GM18498 (cell line): ENCODE data around the gene CEMIP.
A peak's percentile ranks its signal among the peaks of the same experiment; 100 is the strongest.
"Not testable (repeated sequence)": the region's sequence is repeated elsewhere in the genome, so short reads cannot be mapped to it uniquely, and the experiment has no call there.

Source experiments
- ATAC-seq: cut with Tn5 transposase; IDR thresholded peaks from one replicate; pipeline ENCODE4 v1.9.1; 2021; ENCODE audit warnings: mild to moderate bottlenecking, moderate library complexity; ENCODE audit not compliant: unreplicated experiment

Gene CEMIP

GRCh38 chr15:80946576-80946975 is 167.4 kb downstream of the CEMIP start:
- no peak for ATAC-seq

- no peak for ATAC-seq
Measured at GRCh38 chr15:80948651-80949292, 169.6 kb downstream of the CEMIP start.

- no peak for ATAC-seq
Measured at GRCh38 chr15:80949756-80950155, 170.6 kb downstream of the CEMIP start.

- ATAC-seq = no peak
Measured at GRCh38 chr15:80950291-80951078, 171.3 kb downstream of the CEMIP start.

- ATAC-seq = no peak
Measured at GRCh38 chr15:80951941-80952340, 172.8 kb downstream of the CEMIP start.

- ATAC-seq = no peak
Measured at GRCh38 chr15:80953001-80953952, 174.1 kb downstream of the CEMIP start.

- no peak for ATAC-seq
Measured at GRCh38 chr15:80953953-80954778, 175.0 kb downstream of the CEMIP start.

- ATAC-seq = not testable (repeated sequence)
Measured at GRCh38 chr15:80955571-80956452, 176.6 kb downstream of the CEMIP start.

GRCh38 chr15:80957556-80957955 is 178.4 kb downstream of the CEMIP start:
- no peak for ATAC-seq

GRCh38 chr15:80957976-80958375 is 178.8 kb downstream of the CEMIP start:
- ATAC-seq = no peak

- ATAC-seq = no peak
Measured at GRCh38 chr15:80958818-80959495, 179.8 kb downstream of the CEMIP start.

- ATAC-seq = not testable (repeated sequence)
Measured at GRCh38 chr15:80965454-80965853, 186.3 kb downstream of the CEMIP start.

- no peak for ATAC-seq
Measured at GRCh38 chr15:80966431-80967197, 187.4 kb downstream of the CEMIP start.

- no peak for ATAC-seq
Measured at GRCh38 chr15:80967451-80967850, 188.3 kb downstream of the CEMIP start.

GRCh38 chr15:80967991-80968510 is 188.9 kb downstream of the CEMIP start:
- ATAC-seq = no peak

- no peak for ATAC-seq
Measured at GRCh38 chr15:80969316-80969715, 190.1 kb downstream of the CEMIP start.

GRCh38 chr15:80970018-80970657 is 191.0 kb downstream of the CEMIP start:
- peak; percentile 55 for ATAC-seq
